GM15510 (cell line): Measurements from ENCODE around the gene PRKN.

Experiments used
- POLR2A ChIP-seq: IDR thresholded peaks from 3 replicates; pipeline ENCODE4 v1.6.1; 2011; ENCODE audit warnings: borderline replicate concordance; ENCODE audit not compliant: insufficient read length; ENCODE audit errors: extremely low read depth

PRKN gene

GRCh38 chr6:161660666-161661571, 1066.6 kb downstream of the PRKN start:
- no peak for TF ChIP-seq POLR2A

- no peak for TF ChIP-seq POLR2A
These were observed 1069.4 kb downstream of the PRKN start for GRCh38 chr6:161658211-161658610.

- no peak for TF ChIP-seq POLR2A
These were observed 1073.4 kb downstream of the PRKN start for GRCh38 chr6:161654209-161654608.

GRCh38 chr6:161651949-161652348, 1075.6 kb downstream of the PRKN start:
- no peak for TF ChIP-seq POLR2A

- TF ChIP-seq POLR2A, result no peak
These were observed 1077.7 kb downstream of the PRKN start for GRCh38 chr6:161649841-161650240.

- no peak for TF ChIP-seq POLR2A
These were observed 1078.5 kb downstream of the PRKN start for GRCh38 chr6:161649068-161649467.

GRCh38 chr6:161647234-161647633, 1080.3 kb downstream of the PRKN start:
- no peak for TF ChIP-seq POLR2A

GRCh38 chr6:161644521-161644920, 1083.0 kb downstream of the PRKN start:
- no peak for TF ChIP-seq POLR2A

- no peak for TF ChIP-seq POLR2A
These were observed 1086.4 kb downstream of the PRKN start for GRCh38 chr6:161641175-161641574.

GRCh38 chr6:161639772-161640171, 1087.8 kb downstream of the PRKN start:
- TF ChIP-seq POLR2A, result no peak

GRCh38 chr6:161637658-161638057, 1089.9 kb downstream of the PRKN start:
- TF ChIP-seq POLR2A, result no peak

- no peak for TF ChIP-seq POLR2A
These were observed 1090.6 kb downstream of the PRKN start for GRCh38 chr6:161636882-161637430.

GRCh38 chr6:161635975-161636374, 1091.6 kb downstream of the PRKN start:
- no peak for TF ChIP-seq POLR2A

- no peak for TF ChIP-seq POLR2A
These were observed 1092.7 kb downstream of the PRKN start for GRCh38 chr6:161634916-161635315.

GRCh38 chr6:161631676-161632194, 1095.8 kb downstream of the PRKN start:
- TF ChIP-seq POLR2A, result no peak

- no peak for TF ChIP-seq POLR2A
These were observed 1096.9 kb downstream of the PRKN start for GRCh38 chr6:161630674-161631073.
